Subcutaneous abdominal adipose tissue (tissue), 5 donors: ENCODE results near the gene CHID1.

Experiments
- H3K27ac ChIP-seq: one replicate; pipeline ENCODE4 v1.7.0; 2013; ENCODE audit warnings: low read depth, mild to moderate bottlenecking, inconsistent platforms, low read length, moderate library complexity
- H3K27me3 ChIP-seq, 5 donors: one replicate each; pipeline ENCODE4 v1.7.0; 2013; ENCODE audit warnings: low read length in 5 of 5, inconsistent platforms in 1 of 5; ENCODE audit not compliant: control insufficient read depth in 5 of 5, insufficient read depth in 4 of 5
- H3K36me3 ChIP-seq, 5 donors: one replicate each; pipeline ENCODE4 v1.7.0; 2013; ENCODE audit warnings: low read length in 5 of 5; ENCODE audit not compliant: control insufficient read depth in 5 of 5, insufficient read depth in 5 of 5
- H3K4me1 ChIP-seq, 5 donors: one replicate each; pipeline ENCODE4 v1.7.0; 2013; ENCODE audit warnings: low read length in 5 of 5, mild to moderate bottlenecking in 3 of 5, moderate library complexity in 1 of 5; ENCODE audit not compliant: control insufficient read depth in 5 of 5, insufficient read depth in 5 of 5
- H3K4me3 ChIP-seq, 5 donors: one replicate each; pipeline ENCODE4 v1.7.0; 2013; ENCODE audit warnings: low read length in 5 of 5, low read depth in 1 of 5
- H3K9ac ChIP-seq, 5 donors: one replicate each; pipeline ENCODE4 v1.7.0; 2013; ENCODE audit warnings: low read length in 5 of 5, mild to moderate bottlenecking in 4 of 5, moderate library complexity in 3 of 5
- H3K9me3 ChIP-seq, 5 donors: one replicate each; pipeline ENCODE4 v1.7.0; 2013; ENCODE audit warnings: low read length in 5 of 5; ENCODE audit not compliant: control insufficient read depth in 5 of 5
- donor health status: healthy.
- donor health status: healthy.
- donor health status: healthy.
- donor health status: healthy.
- donor health status: healthy.

Gene CHID1

GRCh38 chr11:829176-829846 is 81.3 kb downstream of the CHID1 start:
- Histone ChIP-seq H3K4me3 (peak overlapping the region in 4 of 5 donors; percentile 58 to 75 (median 64)), H3K27me3 (no peaks in the 10 kb centered on the region), H3K36me3 (peaks cover 0 to 14% (median 10%) of the 10 kb centered on the region in 5 donors), H3K9ac (peak overlapping the region in 2 of 5 donors; percentile 53 to 74), H3K4me1 (peaks cover 4 to 90% (median 77%) of the 10 kb centered on the region in 5 donors), H3K9me3 (no peaks in the 10 kb centered on the region), H3K27ac (peak overlapping the region; percentile 23)

- Histone ChIP-seq H3K9me3 (no peaks in the 10 kb centered on the region), H3K27me3 (no peaks in the 10 kb centered on the region), H3K27ac (peak overlapping the region; percentile 67), H3K4me1 (peaks cover 3 to 89% (median 77%) of the 10 kb centered on the region in 5 donors), H3K9ac (peak overlapping the region in 2 of 5 donors; percentile 53 to 74), H3K36me3 (peaks cover 0 to 21% (median 17%) of the 10 kb centered on the region in 5 donors), H3K4me3 (peak overlapping the region in 3 of 5 donors; percentile 62 to 75 (median 66))
Measured at GRCh38 chr11:828506-829175, 82.0 kb downstream of the CHID1 start.

GRCh38 chr11:827897-828192 is 82.8 kb downstream of the CHID1 start, which contains the start of gene CRACR2B:
TSS of gene CRACR2B (plus strand) at chr11:827919. CDS start at chr11:828608, 689 bp downstream.
- H3K9ac ChIP-seq, result peak within 1 kb of the TSS in 4 of 5 donors; percentile 7 to 74 (median 49)
- H3K9me3 ChIP-seq, result no peaks in the 10 kb centered on the region
- no peaks in the 10 kb centered on the region for H3K27me3 ChIP-seq
- H3K36me3 ChIP-seq, result peaks cover 0 to 27% (median 22%) of the 10 kb centered on the region in 5 donors
- H3K4me3 ChIP-seq, result peak within 1 kb of the TSS in 3 of 5 donors; percentile 62 to 75 (median 66)
- H3K4me1 ChIP-seq, result peaks cover 3 to 94% (median 80%) of the 10 kb centered on the region in 5 donors
- H3K27ac ChIP-seq, result peak within 1 kb of the TSS; percentile 67

- Histone ChIP-seq H3K27ac (peak overlapping the region; percentile 67), H3K4me3 (peak overlapping the region in 3 of 5 donors; percentile 22 to 59 (median 55)), H3K36me3 (peaks cover 0 to 32% (median 27%) of the 10 kb centered on the region in 5 donors), H3K9ac (peak overlapping the region in 4 of 5 donors; percentile 7 to 45 (median 30)), H3K27me3 (no peaks in the 10 kb centered on the region), H3K9me3 (no peaks in the 10 kb centered on the region), H3K4me1 (peaks cover 3 to 96% (median 82%) of the 10 kb centered on the region in 5 donors)
Measured at GRCh38 chr11:827146-827896, 83.3 kb downstream of the CHID1 start.

- Histone ChIP-seq H3K4me1 (peaks cover 4 to 96% (median 82%) of the 10 kb centered on the region in 5 donors), H3K9ac (peak overlapping the region in 3 of 5 donors; percentile 7 to 45 (median 35)), H3K27ac (peak overlapping the region; percentile 67), H3K27me3 (no peaks in the 10 kb centered on the region), H3K9me3 (no peaks in the 10 kb centered on the region), H3K36me3 (peaks cover 0 to 37% (median 29%) of the 10 kb centered on the region in 5 donors), H3K4me3 (peak overlapping the region in 2 of 5 donors; percentile 55 to 59)
Measured at GRCh38 chr11:826836-827145, 83.8 kb downstream of the CHID1 start.

GRCh38 chr11:826227-826621 is 84.4 kb downstream of the CHID1 start:
- H3K4me1 ChIP-seq, result peaks cover 8 to 96% (median 82%) of the 10 kb centered on the region in 5 donors
- peaks cover 0 to 43% (median 33%) of the 10 kb centered on the region in 5 donors for H3K36me3 ChIP-seq
- H3K27ac ChIP-seq, result peak overlapping the region; percentile 67
- H3K9me3 ChIP-seq, result no peaks in the 10 kb centered on the region
- H3K27me3 ChIP-seq, result no peaks in the 10 kb centered on the region
- H3K9ac ChIP-seq, result no peak overlapping the region
- H3K4me3 ChIP-seq, result no peak overlapping the region

- peaks cover 0 to 49% (median 36%) of the 10 kb centered on the region in 5 donors for H3K36me3 ChIP-seq
- H3K4me3 ChIP-seq, result no peak overlapping the region
- H3K27me3 ChIP-seq, result no peaks in the 10 kb centered on the region
- H3K4me1 ChIP-seq, result peaks cover 12 to 96% (median 82%) of the 10 kb centered on the region in 5 donors
- peak overlapping the region; percentile 67 for H3K27ac ChIP-seq
- no peaks in the 10 kb centered on the region for H3K9me3 ChIP-seq
- H3K9ac ChIP-seq, result no peak overlapping the region
Measured at GRCh38 chr11:825366-826226, 85.0 kb downstream of the CHID1 start.

- no peak overlapping the region for H3K4me3 ChIP-seq
- H3K9me3 ChIP-seq, result no peaks in the 10 kb centered on the region
- H3K4me1 ChIP-seq, result peaks cover 12 to 94% (median 82%) of the 10 kb centered on the region in 5 donors
- H3K27ac ChIP-seq, result peak overlapping the region; percentile 67
- H3K9ac ChIP-seq, result no peak overlapping the region
- H3K27me3 ChIP-seq, result no peaks in the 10 kb centered on the region
- peaks cover 0 to 49% (median 40%) of the 10 kb centered on the region in 5 donors for H3K36me3 ChIP-seq
Measured at GRCh38 chr11:824942-825341, 85.7 kb downstream of the CHID1 start.

GRCh38 chr11:824292-824880 is 86.2 kb downstream of the CHID1 start:
- H3K27me3 ChIP-seq, result no peaks in the 10 kb centered on the region
- peaks cover 0 to 49% (median 40%) of the 10 kb centered on the region in 5 donors for H3K36me3 ChIP-seq
- no peak overlapping the region for H3K4me3 ChIP-seq
- H3K9ac ChIP-seq, result no peak overlapping the region
- H3K9me3 ChIP-seq, result no peaks in the 10 kb centered on the region
- H3K4me1 ChIP-seq, result peaks cover 12 to 89% (median 77%) of the 10 kb centered on the region in 5 donors
- peak overlapping the region; percentile 67 for H3K27ac ChIP-seq
